IMR-90 (cell line): Measurements from ENCODE around the gene ACTRT3. TPM values are rescaled to one million over a fixed set of nuclear protein-coding genes. Genes with fewer than 3 reads are reported as not detected.
A peak's percentile ranks its signal among the peaks of the same experiment; 100 is the strongest.

Experiments
- ATAC-seq: fragments of 200-7000 bp; cut with Tn5 transposase; 2 replicates; pipeline ENCODE4 v1.9.1; 2020; ENCODE audit warnings: low read depth, mild to moderate bottlenecking, moderate library complexity
- BruUV-seq: library from RNA; stranded (reverse); fragments of 400-500 nt; replicated peaks from 2 replicates; lab custom pipeline; 2021; lab: Mats Ljungman, UMichigan
- CTCF ChIA-PET: fragments of 300-600 bp; formaldehyde crosslinking; extraction: SDS; loops from one replicate; lab custom pipeline; 2021; ENCODE audit warnings: antibody characterized with exemption; lab: Yijun Ruan, JAX
- POLR2A ChIA-PET: fragments of 300-600 bp; sonication (Branson Sonifier 250); formaldehyde crosslinking; loops from one replicate; lab custom pipeline; 2022; ENCODE audit warnings: antibody characterized with exemption; ENCODE audit not compliant: unreplicated experiment; lab: Charles Lee
- DNase-seq: peaks from one replicate; pipeline ENCODE4 v3.0.0; 2013
- H2AFZ ChIP-seq: replicated peaks from 2 replicates; pipeline ENCODE3; 2013; ENCODE audit warnings: low read length, mild to moderate bottlenecking; ENCODE audit not compliant: poor library complexity
- H2AK5ac ChIP-seq: 2 replicates; pipeline ENCODE4 v1.6.1; 2013; ENCODE audit warnings: low read depth, low read length, inconsistent platforms
- H2AK9ac ChIP-seq: replicated peaks from 2 replicates; pipeline ENCODE3; 2013; ENCODE audit warnings: mild to moderate bottlenecking, low read depth, low read length, moderate library complexity; ENCODE audit not compliant: poor library complexity
- H2BK120ac ChIP-seq: 2 replicates; pipeline ENCODE4 v1.6.1; 2013; ENCODE audit warnings: low read depth, low read length, inconsistent platforms
- H2BK15ac ChIP-seq: 3 replicates; pipeline ENCODE4 v1.6.1; 2013; ENCODE audit warnings: low read depth, low read length, inconsistent platforms
- H2BK20ac ChIP-seq: 2 replicates; pipeline ENCODE4 v1.6.1; 2013; ENCODE audit warnings: low read depth, mild to moderate bottlenecking, inconsistent platforms, low read length, moderate library complexity
- H2BK5ac ChIP-seq: 2 replicates; pipeline ENCODE4 v1.6.1; 2013; ENCODE audit warnings: mild to moderate bottlenecking, low read depth, low read length, inconsistent platforms; ENCODE audit not compliant: poor library complexity, severe bottlenecking
- H3K14ac ChIP-seq: replicated peaks from 2 replicates; pipeline ENCODE4 v1.6.1; 2013; ENCODE audit warnings: low read depth, low read length, inconsistent platforms
- H3K18ac ChIP-seq: 2 replicates; pipeline ENCODE4 v1.6.1; 2013; ENCODE audit warnings: low read depth, low read length, control low read depth
- H3K23ac ChIP-seq: 2 replicates; pipeline ENCODE4 v1.6.1; 2013; ENCODE audit warnings: low read depth, low read length, inconsistent platforms
- H3K27ac ChIP-seq: 2 replicates; pipeline ENCODE4 v1.5.1; 2013; ENCODE audit warnings: mild to moderate bottlenecking, control low read depth, low read length; ENCODE audit not compliant: insufficient read depth
- H3K27me3 ChIP-seq: 2 replicates; pipeline ENCODE4 v1.6.1; 2013; ENCODE audit warnings: low read length; ENCODE audit not compliant: control insufficient read depth, insufficient read depth
- H3K36me3 ChIP-seq: 2 replicates; pipeline ENCODE4 v1.6.1; 2013; ENCODE audit warnings: low read length, mixed read lengths; ENCODE audit not compliant: control insufficient read depth, insufficient read depth
- H3K4ac ChIP-seq: 2 replicates; pipeline ENCODE4 v1.6.1; 2013; ENCODE audit warnings: low read depth, low read length, inconsistent platforms
- H3K4me1 ChIP-seq: 2 replicates; pipeline ENCODE4 v1.6.1; 2013; ENCODE audit warnings: low read length, mixed read lengths; ENCODE audit not compliant: control insufficient read depth, insufficient read depth
- H3K4me2 ChIP-seq: 2 replicates; pipeline ENCODE4 v1.6.1; 2013; ENCODE audit warnings: low read depth, mild to moderate bottlenecking, control low read depth, low read length, moderate library complexity
- H3K4me3 ChIP-seq: 2 replicates; pipeline ENCODE4 v1.5.1; 2013; ENCODE audit warnings: low read depth, mild to moderate bottlenecking, control low read depth, low read length, moderate library complexity; ENCODE audit not compliant: insufficient read depth
- H3K56ac ChIP-seq: 2 replicates; pipeline ENCODE4 v1.6.1; 2013; ENCODE audit warnings: low read length, inconsistent platforms; ENCODE audit not compliant: insufficient read depth; ENCODE audit errors: extremely low read depth
- H3K79me1 ChIP-seq, 2 experiments: 2 replicates each; pipeline ENCODE4 v1.6.1; 2013; ENCODE audit warnings: low read length in 2 of 2, inconsistent platforms in 1 of 2, low read depth in 1 of 2
- H3K9ac ChIP-seq: 2 replicates; pipeline ENCODE4 v1.6.1; 2013; ENCODE audit warnings: low read depth, low read length, control low read depth
- H3K9me1 ChIP-seq: 2 replicates; pipeline ENCODE4 v1.6.1; 2013; ENCODE audit warnings: low read length, inconsistent platforms; ENCODE audit not compliant: insufficient read depth
- H3K9me3 ChIP-seq: 2 replicates; pipeline ENCODE4 v1.6.1; 2013; ENCODE audit warnings: low read length; ENCODE audit not compliant: control insufficient read depth, insufficient read depth
- H4K20me1 ChIP-seq: 2 replicates; pipeline ENCODE4 v1.6.1; 2013; ENCODE audit warnings: low read length, inconsistent platforms; ENCODE audit not compliant: insufficient read depth
- H4K5ac ChIP-seq: 2 replicates; pipeline ENCODE4 v1.6.1; 2013; ENCODE audit warnings: mild to moderate bottlenecking, low read depth, low read length, control low read depth
- H4K8ac ChIP-seq, 2 experiments: 2 replicates each; pipeline ENCODE4 v1.6.1; 2013; ENCODE audit warnings: low read depth in 2 of 2, low read length in 2 of 2, control low read depth in 1 of 2, inconsistent platforms in 1 of 2
- H4K91ac ChIP-seq: 2 replicates; pipeline ENCODE4 v1.6.1; 2013; ENCODE audit warnings: low read depth, low read length, inconsistent platforms; ENCODE audit not compliant: insufficient read depth
- CHD1 ChIP-seq: IDR thresholded peaks from 2 replicates; pipeline ENCODE4 v1.6.1; 2012; ENCODE audit warnings: low read depth, low read length, improper control_type of control experiment
- ELK1 ChIP-seq: fragments of 150-350 bp; IDR thresholded peaks from 2 replicates; pipeline ENCODE4 v1.6.1; 2016; ENCODE audit warnings: low read depth, mild to moderate bottlenecking, low read length, moderate library complexity, borderline replicate concordance
- MAFK ChIP-seq: IDR thresholded peaks from 2 replicates; pipeline ENCODE4 v1.6.1; 2012; ENCODE audit warnings: low read depth, low read length, improper control_type of control experiment
- MAZ ChIP-seq: IDR thresholded peaks from 2 replicates; pipeline ENCODE4 v1.6.1; 2012; ENCODE audit warnings: low read depth, mild to moderate bottlenecking, low read length, improper control_type of control experiment, moderate library complexity, borderline replicate concordance
- MXI1 ChIP-seq: IDR thresholded peaks from 2 replicates; pipeline ENCODE4 v1.6.1; 2012; ENCODE audit warnings: low read depth, mild to moderate bottlenecking, low read length, moderate library complexity, borderline replicate concordance
- NFE2L2 ChIP-seq: fragments of 150-350 bp; IDR thresholded peaks from 2 replicates; pipeline ENCODE4 v1.6.1; 2016; ENCODE audit warnings: low read depth, mild to moderate bottlenecking, low read length
- RAD21 ChIP-seq: IDR thresholded peaks from 2 replicates; pipeline ENCODE4 v1.6.1; 2012; ENCODE audit warnings: low read length, improper control_type of control experiment
- RCOR1 ChIP-seq: IDR thresholded peaks from 2 replicates; pipeline ENCODE4 v1.6.1; 2012; ENCODE audit warnings: mild to moderate bottlenecking, low read length, improper control_type of control experiment; ENCODE audit not compliant: insufficient replicate concordance
- WGBS, 2 experiments: methylation state at CpG; one replicate each; pipeline versions ENCODE4 v1.1.5 to v1.1.7; 2013; ENCODE audit warnings: missing lambda C conversion rate in 2 of 2; ENCODE audit not compliant: insufficient read length in 1 of 2; ENCODE audit errors: extremely low coverage in 2 of 2; 5-methylcytosine and 5-hydroxymethylcytosine counted together
- dilution Hi-C: fragments of 300-500 bp; cut with HindIII; formaldehyde crosslinking; loops from one replicate; pipeline ENCODE4 v1.14.3; 2018; ENCODE audit warnings: low sequenced_read_pairs; ENCODE audit not compliant: unreplicated experiment
- in situ Hi-C: fragments of 300-500 bp; cut with MboI; formaldehyde crosslinking; loops from 3 replicates; pipeline ENCODE4 v1.14.3; 2019; ENCODE audit warnings: low sequenced_read_pairs, inconsistent platforms, mixed read lengths
- intact Hi-C: fragments of 100-400 bp; cut with micrococcal nuclease; formaldehyde crosslinking; loops from 2 replicates; pipeline ENCODE4 v1.10.0; 2022
- polyA plus RNA-seq, 3 experiments: library from polyadenylated mRNA; depleted of rRNA; stranded (reverse); fragments of >200 nt; gene quantifications; 2 replicates each; pipeline ENCODE4 v1.2.3, GENCODE V29; 2012; ENCODE audit warnings: low replicate concordance in 1 of 3
- total RNA-seq: library from RNA; depleted of rRNA; stranded (reverse); fragments of >200 nt; gene quantifications from 2 replicates; pipeline ENCODE4 v1.2.3, GENCODE V29; 2012

Gene ACTRT3
- total and polyA plus RNA-seq, 2 of the 4 experiments (the other 2 are of a cell fraction): 0.97 to 2.5 TPM

GRCh38 chr3:169774186-169774585 is 4.8 kb upstream of the ACTRT3 start:
- Histone ChIP-seq H3K27me3 (no peaks in the 10 kb centered on the region), H3K23ac (no peak overlapping the region), H2BK5ac (no peak overlapping the region), H3K4ac (no peak overlapping the region), H3K14ac (no peak overlapping the region; the same call in 1 of the 2 replicates), H3K18ac (no peak overlapping the region), H3K9me1 (no peaks in the 10 kb centered on the region), H3K4me1 (no peaks in the 10 kb centered on the region), H3K79me1 (peaks cover 8 to 17% of the 10 kb centered on the region in 2 experiments), H2AK5ac (no peak overlapping the region), H3K36me3 (peaks cover 9% of the 10 kb centered on the region), H2AK9ac (no peak overlapping the region), H2BK120ac (no peak overlapping the region), H2BK20ac (no peak overlapping the region), H3K27ac (no peak overlapping the region), H3K9me3 (no peaks in the 10 kb centered on the region), H2AFZ (no peak overlapping the region), H4K91ac (no peak overlapping the region), H3K56ac (no peak overlapping the region), H4K8ac (no peak overlapping the region), H3K4me2 (peak overlapping the region; percentile 93), H4K5ac (no peak overlapping the region), H4K20me1 (no peaks in the 10 kb centered on the region), H3K9ac (peak overlapping the region; percentile 90; the same call in 1 of the 2 replicates), H2BK15ac (no peak overlapping the region), H3K4me3 (peak overlapping the region; percentile 80)
- peak; percentile 9 for DNase-seq
- BruUV-seq: TSS peak; percentile 20
- no peak for TF ChIP-seq CHD1
- no peak for TF ChIP-seq MAZ
- TF ChIP-seq RCOR1: no peak
- TF ChIP-seq NFE2L2: no peak
- TF ChIP-seq RAD21: no peak
- no peak for TF ChIP-seq MAFK
- no peak for TF ChIP-seq MXI1
- no peak for TF ChIP-seq ELK1
- intact Hi-C loops (loop anchor here (10.0 kb wide), 1 partner anchor 211 kb away; no protein-coding TSS in a partner anchor), dilution Hi-C loops (no loop called here), in situ Hi-C loops (loop anchor here (25.0 kb wide), 1 partner anchor 1687 kb away; the partner anchor contains the start of gene GOLIM4)
- ChIA-PET POLR2A (no interaction called here), CTCF (no interaction called here)
- 100% methylated on average over 2 of the region's 5 CpGs; no CpG with 5 or more reads in 1 of the 2 experiments for WGBS, 2 experiments
- no peak for ATAC-seq
